ENCODE data around the gene PRPF18.
A peak's percentile ranks its signal among the peaks of the same experiment; 100 is the strongest.
"Not testable (repeated sequence)": the region's sequence is repeated elsewhere in the genome, so short reads cannot be mapped to it uniquely, and the experiment has no call there.

Gene PRPF18, protein sequence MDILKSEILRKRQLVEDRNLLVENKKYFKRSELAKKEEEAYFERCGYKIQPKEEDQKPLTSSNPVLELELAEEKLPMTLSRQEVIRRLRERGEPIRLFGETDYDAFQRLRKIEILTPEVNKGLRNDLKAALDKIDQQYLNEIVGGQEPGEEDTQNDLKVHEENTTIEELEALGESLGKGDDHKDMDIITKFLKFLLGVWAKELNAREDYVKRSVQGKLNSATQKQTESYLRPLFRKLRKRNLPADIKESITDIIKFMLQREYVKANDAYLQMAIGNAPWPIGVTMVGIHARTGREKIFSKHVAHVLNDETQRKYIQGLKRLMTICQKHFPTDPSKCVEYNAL

DNA sequence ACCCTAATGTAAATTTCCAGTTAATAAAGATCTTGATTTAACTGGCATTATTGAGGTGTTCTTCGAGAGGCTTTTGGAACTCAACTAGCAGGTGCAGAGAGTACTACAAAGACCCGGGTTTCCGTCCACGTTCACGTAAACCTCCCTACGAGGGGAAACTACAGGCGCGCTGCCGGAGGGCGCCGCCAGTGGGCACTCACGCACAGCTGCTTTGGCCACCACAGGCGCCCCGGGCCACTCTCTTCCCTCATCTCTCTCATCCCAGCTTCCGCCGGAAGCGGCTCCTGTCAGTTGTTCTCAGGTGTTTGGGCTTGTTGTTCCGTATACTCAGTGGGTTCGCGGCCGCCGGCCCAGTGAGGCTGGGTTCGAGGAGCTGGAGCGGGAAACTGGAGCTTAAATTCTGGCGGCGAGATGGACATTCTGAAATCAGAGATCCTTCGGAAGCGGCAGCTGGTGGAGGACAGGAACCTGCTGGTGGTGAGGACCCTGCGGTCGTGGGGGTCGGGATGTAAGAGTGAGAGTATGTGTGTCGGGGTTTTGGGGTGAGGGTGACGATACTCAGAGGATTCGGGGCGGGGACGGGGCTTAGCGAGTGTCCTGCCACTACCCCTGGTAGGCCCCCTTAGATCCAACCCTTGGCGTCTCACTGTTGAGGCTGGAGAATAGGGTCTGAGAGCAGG is at the start of gene PRPF18:
PRPF18 (plus strand) TSS at position 290 of the 680 bp plus-strand sequence; CDS start at position 412, 122 bp downstream.
- Histone ChIP-seq H3K4me1 (ENCODE audit: control insufficient read depth in 1 of 2, insufficient read depth in 1 of 2, low read depth in 1 of 2, low read length in 1 of 2) (peaks cover 17 to 31% of the 10 kb centered on the region in 2 experiments), H3K27me3 (peaks cover 25% of the 10 kb centered on the region), H3K36me3 (peaks cover under 1% of the 10 kb centered on the region), H3K4me3 (ENCODE audit: low read depth in 1 of 2, low read length in 1 of 2) (peak within 1 kb of the TSS; percentile 77 to 98), H3K9me3 (no peaks in the 10 kb centered on the region), H3K27ac (peak within 1 kb of the TSS; percentile 68)
- TF ChIP-seq, protein P1, sequence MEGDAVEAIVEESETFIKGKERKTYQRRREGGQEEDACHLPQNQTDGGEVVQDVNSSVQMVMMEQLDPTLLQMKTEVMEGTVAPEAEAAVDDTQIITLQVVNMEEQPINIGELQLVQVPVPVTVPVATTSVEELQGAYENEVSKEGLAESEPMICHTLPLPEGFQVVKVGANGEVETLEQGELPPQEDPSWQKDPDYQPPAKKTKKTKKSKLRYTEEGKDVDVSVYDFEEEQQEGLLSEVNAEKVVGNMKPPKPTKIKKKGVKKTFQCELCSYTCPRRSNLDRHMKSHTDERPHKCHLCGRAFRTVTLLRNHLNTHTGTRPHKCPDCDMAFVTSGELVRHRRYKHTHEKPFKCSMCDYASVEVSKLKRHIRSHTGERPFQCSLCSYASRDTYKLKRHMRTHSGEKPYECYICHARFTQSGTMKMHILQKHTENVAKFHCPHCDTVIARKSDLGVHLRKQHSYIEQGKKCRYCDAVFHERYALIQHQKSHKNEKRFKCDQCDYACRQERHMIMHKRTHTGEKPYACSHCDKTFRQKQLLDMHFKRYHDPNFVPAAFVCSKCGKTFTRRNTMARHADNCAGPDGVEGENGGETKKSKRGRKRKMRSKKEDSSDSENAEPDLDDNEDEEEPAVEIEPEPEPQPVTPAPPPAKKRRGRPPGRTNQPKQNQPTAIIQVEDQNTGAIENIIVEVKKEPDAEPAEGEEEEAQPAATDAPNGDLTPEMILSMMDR (IDR thresholded peaks at IDR 0.05), result peak; percentile 97

DNA sequence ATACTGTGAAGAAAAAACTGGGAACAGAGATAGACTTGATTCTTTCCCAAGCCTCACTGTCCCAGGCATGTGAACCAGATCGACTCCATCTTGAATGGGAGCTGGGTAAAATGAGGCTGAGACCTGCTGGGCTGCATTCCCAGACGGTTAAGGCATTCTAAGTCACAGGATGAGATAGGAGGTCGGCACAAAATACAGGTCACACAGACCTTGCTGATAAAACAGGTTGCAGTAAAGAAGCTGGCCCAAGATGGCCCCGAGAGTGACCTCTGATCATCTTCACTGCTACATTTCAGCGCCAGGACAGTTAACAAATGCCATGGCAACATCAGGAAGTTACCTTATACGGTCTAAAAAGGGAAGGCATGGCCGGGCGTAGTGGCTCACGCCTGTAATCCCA is 48.8 kb upstream of the PRPF18 start:
- not testable (repeated sequence) for H3K4me3 ChIP-seq (ENCODE audit: low read depth in 1 of 2, low read length in 1 of 2); H3K4me1 ChIP-seq (ENCODE audit: control insufficient read depth in 1 of 2, insufficient read depth in 1 of 2, low read depth in 1 of 2, low read length in 1 of 2); H3K9me3 ChIP-seq; H3K27ac ChIP-seq; H3K36me3 ChIP-seq
- H3K27me3 ChIP-seq, result peaks cover 84% of the 10 kb centered on the region

DNA sequence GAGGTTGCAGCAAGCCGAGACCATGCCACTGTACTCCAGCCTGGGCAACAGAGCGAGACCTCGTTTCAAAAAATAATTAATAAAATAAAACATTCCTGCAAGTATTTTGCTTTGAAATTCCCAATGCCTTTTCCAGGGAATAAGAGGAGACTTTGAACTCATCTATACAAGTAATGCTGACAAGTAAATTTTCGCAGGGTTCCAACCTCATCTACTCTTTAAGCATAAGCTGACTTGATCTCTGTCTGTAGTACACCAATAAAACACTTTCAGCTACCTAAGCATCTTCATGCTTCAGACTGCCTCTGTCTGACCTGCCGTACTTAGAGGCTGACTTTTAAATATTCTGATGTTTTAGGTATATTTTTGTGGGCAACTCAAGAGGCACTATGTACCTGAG is 44.2 kb upstream of the PRPF18 start:
- no peaks in the 10 kb centered on the region for H3K9me3 ChIP-seq
- peaks cover 71% of the 10 kb centered on the region for H3K27me3 ChIP-seq
- TF ChIP-seq, protein P1 (IDR thresholded peaks at IDR 0.05), result no peak
- no peak overlapping the region for H3K4me3 ChIP-seq (ENCODE audit: low read depth in 1 of 2, low read length in 1 of 2)
- peaks cover 0 to 3% of the 10 kb centered on the region in 2 experiments for H3K4me1 ChIP-seq (ENCODE audit: control insufficient read depth in 1 of 2, insufficient read depth in 1 of 2, low read depth in 1 of 2, low read length in 1 of 2)
- H3K36me3 ChIP-seq, result no peaks in the 10 kb centered on the region
- H3K27ac ChIP-seq, result no peak overlapping the region

DNA sequence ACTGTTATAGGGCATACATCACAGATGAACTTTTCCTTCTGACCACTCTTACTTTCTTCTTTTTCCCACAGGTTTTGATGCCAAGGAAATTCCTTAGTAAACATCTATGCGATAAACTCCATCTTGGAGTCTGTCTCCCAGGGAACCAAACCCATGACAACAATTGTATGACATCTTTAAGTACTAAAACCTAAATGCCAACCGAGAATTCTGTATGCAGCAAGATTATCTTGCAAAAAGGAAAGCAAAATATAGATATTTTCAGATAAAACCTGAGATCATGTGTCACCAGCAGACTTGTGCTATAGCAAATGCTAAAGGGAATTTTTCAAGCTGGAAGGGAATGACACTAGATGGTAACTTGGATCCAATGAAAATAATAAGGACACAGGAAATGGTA is 36.0 kb upstream of the PRPF18 start:
- Histone ChIP-seq H3K27me3 (peaks cover 5% of the 10 kb centered on the region), H3K27ac (no peak overlapping the region), H3K9me3 (peaks cover 6% of the 10 kb centered on the region), H3K4me3 (ENCODE audit: low read depth in 1 of 2, low read length in 1 of 2) (no peak overlapping the region), H3K36me3 (no peaks in the 10 kb centered on the region), H3K4me1 (ENCODE audit: control insufficient read depth in 1 of 2, insufficient read depth in 1 of 2, low read depth in 1 of 2, low read length in 1 of 2) (no peaks in the 10 kb centered on the region)
- TF ChIP-seq, protein P1 (IDR thresholded peaks at IDR 0.05), result no peak

DNA sequence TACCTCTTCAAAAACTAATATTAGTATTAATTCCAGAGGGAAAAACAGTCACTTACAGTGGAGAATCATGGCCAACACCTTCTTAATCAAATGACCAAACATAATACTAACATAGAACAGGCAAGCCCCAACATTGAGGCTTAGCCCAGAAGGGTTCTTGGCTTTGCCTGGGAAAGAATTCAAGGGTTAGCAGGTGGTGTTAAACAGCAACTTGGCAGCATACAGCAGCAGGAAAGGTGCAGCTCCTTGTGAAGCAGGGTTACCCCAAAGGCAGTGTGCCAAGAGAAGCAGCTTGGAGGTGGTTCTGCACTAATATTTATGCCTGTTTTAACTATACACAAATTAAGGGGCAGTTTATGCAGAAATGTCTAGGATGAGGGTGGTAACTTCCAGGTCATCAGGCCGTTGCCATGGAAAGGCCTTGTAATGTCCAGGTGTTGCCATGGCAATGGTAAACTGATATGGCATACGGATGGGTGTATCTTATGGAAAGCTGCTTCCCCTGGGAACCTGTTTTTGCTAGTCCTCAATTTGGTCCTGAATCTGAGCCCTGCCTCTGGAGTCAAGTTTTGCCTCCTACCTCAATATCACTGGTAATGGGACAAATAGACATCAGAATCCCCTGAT is 30.8 kb upstream of the PRPF18 start:
- H3K4me3 ChIP-seq (ENCODE audit: low read depth in 1 of 2, low read length in 1 of 2), result no peak overlapping the region
- no peaks in the 10 kb centered on the region for H3K4me1 ChIP-seq (ENCODE audit: control insufficient read depth in 1 of 2, insufficient read depth in 1 of 2, low read depth in 1 of 2, low read length in 1 of 2)
- TF ChIP-seq, protein P1 (IDR thresholded peaks at IDR 0.05), result no peak
- no peak overlapping the region for H3K27ac ChIP-seq
- no peaks in the 10 kb centered on the region for H3K27me3 ChIP-seq
- no peaks in the 10 kb centered on the region for H3K36me3 ChIP-seq
- no peaks in the 10 kb centered on the region for H3K9me3 ChIP-seq
